ENCODE measurements around the gene NKAIN4.

DNA sequence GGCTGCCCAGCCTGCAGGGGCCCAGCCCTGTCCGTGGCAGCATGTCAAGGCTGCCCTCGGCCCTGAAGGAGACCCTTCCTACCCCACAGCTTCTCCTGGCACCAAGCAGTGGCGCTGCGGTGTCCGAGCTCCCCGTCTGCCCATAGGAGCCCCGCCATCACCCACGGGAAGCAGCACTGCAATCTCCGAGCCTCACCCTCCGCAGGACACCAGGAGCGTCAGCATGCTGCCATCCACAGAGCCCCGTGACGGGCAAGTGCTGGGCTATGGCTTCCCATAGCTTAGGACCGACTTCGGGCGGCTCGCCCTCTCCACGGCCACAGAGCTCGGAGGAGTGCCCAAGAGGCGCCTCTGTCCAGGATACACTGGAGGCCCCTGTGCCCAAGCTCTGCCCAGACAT lies 63.4 kb downstream of the NKAIN4 start:
- TF ChIP-seq EZH2 (IDR thresholded peaks at IDR 0.05; ENCODE audit: low read depth, unreplicated experiment): no peak
- no peak for TF ChIP-seq EZH2phosphoT487 (IDR thresholded peaks at IDR 0.05; ENCODE audit: unreplicated experiment)
- no peak for TF ChIP-seq CTCF (conservative IDR thresholded peaks at IDR 0.05; ENCODE audit: low read depth in 2 of 2)
- TF ChIP-seq REST (IDR thresholded peaks at IDR 0.05; ENCODE audit: unreplicated experiment): no peak
- no peak for TF ChIP-seq POLR2AphosphoS5 (IDR thresholded peaks at IDR 0.05; ENCODE audit: low read depth)
- TF ChIP-seq, protein P1, sequence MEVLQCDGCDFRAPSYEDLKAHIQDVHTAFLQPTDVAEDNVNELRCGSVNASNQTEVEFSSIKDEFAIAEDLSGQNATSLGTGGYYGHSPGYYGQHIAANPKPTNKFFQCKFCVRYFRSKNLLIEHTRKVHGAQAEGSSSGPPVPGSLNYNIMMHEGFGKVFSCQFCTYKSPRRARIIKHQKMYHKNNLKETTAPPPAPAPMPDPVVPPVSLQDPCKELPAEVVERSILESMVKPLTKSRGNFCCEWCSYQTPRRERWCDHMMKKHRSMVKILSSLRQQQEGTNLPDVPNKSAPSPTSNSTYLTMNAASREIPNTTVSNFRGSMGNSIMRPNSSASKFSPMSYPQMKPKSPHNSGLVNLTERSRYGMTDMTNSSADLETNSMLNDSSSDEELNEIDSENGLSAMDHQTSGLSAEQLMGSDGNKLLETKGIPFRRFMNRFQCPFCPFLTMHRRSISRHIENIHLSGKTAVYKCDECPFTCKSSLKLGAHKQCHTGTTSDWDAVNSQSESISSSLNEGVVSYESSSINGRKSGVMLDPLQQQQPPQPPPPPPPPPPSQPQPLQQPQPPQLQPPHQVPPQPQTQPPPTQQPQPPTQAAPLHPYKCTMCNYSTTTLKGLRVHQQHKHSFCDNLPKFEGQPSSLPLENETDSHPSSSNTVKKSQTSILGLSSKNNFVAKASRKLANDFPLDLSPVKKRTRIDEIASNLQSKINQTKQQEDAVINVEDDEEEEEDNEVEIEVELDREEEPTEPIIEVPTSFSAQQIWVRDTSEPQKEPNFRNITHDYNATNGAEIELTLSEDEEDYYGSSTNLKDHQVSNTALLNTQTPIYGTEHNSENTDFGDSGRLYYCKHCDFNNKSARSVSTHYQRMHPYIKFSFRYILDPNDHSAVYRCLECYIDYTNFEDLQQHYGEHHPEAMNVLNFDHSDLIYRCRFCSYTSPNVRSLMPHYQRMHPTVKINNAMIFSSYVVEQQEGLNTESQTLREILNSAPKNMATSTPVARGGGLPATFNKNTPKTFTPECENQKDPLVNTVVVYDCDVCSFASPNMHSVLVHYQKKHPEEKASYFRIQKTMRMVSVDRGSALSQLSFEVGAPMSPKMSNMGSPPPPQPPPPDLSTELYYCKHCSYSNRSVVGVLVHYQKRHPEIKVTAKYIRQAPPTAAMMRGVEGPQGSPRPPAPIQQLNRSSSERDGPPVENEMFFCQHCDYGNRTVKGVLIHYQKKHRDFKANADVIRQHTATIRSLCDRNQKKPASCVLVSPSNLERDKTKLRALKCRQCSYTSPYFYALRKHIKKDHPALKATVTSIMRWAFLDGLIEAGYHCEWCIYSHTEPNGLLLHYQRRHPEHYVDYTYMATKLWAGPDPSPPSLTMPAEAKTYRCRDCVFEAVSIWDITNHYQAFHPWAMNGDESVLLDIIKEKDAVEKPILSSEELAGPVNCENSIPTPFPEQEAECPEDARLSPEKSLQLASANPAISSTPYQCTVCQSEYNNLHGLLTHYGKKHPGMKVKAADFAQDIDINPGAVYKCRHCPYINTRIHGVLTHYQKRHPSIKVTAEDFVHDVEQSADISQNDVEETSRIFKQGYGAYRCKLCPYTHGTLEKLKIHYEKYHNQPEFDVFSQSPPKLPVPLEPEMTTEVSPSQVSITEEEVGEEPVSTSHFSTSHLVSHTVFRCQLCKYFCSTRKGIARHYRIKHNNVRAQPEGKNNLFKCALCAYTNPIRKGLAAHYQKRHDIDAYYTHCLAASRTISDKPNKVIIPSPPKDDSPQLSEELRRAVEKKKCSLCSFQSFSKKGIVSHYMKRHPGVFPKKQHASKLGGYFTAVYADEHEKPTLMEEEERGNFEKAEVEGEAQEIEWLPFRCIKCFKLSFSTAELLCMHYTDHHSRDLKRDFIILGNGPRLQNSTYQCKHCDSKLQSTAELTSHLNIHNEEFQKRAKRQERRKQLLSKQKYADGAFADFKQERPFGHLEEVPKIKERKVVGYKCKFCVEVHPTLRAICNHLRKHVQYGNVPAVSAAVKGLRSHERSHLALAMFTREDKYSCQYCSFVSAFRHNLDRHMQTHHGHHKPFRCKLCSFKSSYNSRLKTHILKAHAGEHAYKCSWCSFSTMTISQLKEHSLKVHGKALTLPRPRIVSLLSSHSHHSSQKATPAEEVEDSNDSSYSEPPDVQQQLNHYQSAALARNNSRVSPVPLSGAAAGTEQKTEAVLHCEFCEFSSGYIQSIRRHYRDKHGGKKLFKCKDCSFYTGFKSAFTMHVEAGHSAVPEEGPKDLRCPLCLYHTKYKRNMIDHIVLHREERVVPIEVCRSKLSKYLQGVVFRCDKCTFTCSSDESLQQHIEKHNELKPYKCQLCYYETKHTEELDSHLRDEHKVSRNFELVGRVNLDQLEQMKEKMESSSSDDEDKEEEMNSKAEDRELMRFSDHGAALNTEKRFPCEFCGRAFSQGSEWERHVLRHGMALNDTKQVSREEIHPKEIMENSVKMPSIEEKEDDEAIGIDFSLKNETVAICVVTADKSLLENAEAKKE (CRISPR knock-in tag; IDR thresholded peaks at IDR 0.05): no peak
- no peak for TF ChIP-seq CREB1 (CRISPR knock-in tag; IDR thresholded peaks at IDR 0.05; ENCODE audit: low read depth)
- TF ChIP-seq, protein P2, sequence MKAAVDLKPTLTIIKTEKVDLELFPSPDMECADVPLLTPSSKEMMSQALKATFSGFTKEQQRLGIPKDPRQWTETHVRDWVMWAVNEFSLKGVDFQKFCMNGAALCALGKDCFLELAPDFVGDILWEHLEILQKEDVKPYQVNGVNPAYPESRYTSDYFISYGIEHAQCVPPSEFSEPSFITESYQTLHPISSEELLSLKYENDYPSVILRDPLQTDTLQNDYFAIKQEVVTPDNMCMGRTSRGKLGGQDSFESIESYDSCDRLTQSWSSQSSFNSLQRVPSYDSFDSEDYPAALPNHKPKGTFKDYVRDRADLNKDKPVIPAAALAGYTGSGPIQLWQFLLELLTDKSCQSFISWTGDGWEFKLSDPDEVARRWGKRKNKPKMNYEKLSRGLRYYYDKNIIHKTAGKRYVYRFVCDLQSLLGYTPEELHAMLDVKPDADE (IDR thresholded peaks at IDR 0.05): no peak
